GM19023 (cell line): ENCODE results near the gene PTPN20.
"Not testable (repeated sequence)": the region's sequence is repeated elsewhere in the genome, so short reads cannot be mapped to it uniquely, and the experiment has no call there.

Source experiments
- ATAC-seq: cut with Tn5 transposase; IDR thresholded peaks from one replicate; pipeline ENCODE4 v1.9.1; 2021; ENCODE audit warnings: mild to moderate bottlenecking, moderate library complexity; ENCODE audit not compliant: unreplicated experiment

Gene PTPN20, protein sequence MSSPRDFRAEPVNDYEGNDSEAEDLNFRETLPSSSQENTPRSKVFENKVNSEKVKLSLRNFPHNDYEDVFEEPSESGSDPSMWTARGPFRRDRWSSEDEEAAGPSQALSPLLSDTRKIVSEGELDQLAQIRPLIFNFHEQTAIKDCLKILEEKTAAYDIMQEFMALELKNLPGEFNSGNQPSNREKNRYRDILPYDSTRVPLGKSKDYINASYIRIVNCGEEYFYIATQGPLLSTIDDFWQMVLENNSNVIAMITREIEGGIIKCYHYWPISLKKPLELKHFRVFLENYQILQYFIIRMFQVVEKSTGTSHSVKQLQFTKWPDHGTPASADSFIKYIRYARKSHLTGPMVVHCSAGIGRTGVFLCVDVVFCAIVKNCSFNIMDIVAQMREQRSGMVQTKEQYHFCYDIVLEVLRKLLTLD

GRCh38 chr10:46911144-46911876 lies at the start of gene PTPN20:
Gene PTPN20 (plus strand): TSS chr10:46911428. CDS start chr10:46932500, 21,072 bp downstream.
- not testable (repeated sequence) for ATAC-seq

GRCh38 chr10:46869716-46870115 lies 41.5 kb upstream of the PTPN20 start:
- not testable (repeated sequence) for ATAC-seq

DNA sequence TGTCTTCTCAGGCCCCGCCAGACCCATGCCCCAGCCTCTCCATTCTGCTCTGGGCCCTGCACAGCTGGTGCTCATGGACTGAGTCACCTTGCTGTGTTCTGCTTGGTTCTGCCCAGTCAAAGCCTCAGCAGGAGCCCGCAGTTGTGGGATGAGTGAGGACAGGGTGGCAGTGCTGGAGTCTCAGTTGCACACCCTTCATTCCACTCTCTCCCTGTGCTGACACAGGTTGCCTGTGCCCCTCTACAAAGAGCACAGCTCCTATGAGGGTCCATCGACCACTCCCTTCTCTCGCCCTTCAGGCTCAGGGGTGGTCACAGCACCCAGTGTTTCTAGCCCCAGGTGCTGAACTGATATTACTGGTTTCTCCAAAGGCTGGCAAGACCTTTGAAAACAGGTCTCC lies 39.6 kb upstream of the PTPN20 start:
- not testable (repeated sequence) for ATAC-seq

DNA sequence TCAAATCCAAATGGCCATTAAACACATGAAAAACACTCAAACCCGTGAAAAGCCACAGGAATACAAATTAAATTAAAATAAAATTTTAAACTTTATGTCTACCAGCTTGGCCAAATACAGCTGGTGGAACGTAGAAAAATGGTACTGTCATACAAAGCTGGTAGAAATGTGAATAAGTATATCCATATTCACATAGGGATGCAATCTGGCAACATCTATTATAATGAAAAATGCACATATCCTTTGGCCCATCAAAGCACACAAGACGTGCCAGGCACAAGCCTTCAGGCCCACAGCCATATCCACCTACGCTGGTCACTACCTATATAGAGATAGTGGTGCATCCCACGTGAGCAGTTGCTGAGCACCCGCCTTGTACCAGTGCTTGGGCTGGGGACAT lies 35.9 kb upstream of the PTPN20 start:
- ATAC-seq = not testable (repeated sequence)

- not testable (repeated sequence) for ATAC-seq
Observed at GRCh38 chr10:46876773-46877172, 34.5 kb upstream of the PTPN20 start.

GRCh38 chr10:46878761-46879160 lies 32.5 kb upstream of the PTPN20 start:
- ATAC-seq = not testable (repeated sequence)

DNA sequence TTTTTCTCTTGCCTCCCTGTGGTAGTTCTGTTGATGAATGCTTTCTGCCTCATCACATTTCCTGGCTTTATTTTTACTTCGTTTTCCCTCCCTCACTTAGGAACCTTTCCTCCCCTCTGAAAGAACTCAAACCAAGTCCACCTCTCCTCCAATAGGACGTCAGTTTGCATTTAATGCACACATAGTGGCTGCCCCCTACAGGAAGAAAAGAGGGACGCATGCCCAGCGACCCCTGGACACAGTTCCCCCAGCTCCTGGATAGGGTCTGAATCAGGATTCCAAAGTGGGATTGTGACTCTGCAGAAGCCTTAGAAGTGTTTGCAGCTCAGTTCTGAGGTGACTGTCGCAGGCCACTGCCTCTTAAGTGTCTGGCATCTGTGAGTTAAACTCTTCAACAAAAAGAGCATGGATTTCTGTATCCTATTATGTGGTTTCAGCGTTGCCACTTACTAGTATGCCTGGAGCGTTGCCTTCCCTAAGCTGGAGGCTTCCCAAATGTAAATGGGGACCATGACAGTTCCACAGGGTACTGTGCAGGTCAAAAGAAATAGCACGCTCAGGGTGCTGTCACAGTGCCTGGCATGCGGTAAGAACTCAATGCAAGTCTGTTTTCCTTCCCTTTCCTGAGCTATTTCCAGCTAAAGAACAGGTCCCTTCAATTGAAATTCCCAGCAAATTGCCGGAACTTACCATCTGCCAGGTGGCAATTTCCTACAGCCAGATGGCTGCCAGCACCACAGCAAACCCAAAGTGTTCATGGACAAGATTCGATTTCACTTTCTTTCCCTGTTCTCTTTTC lies 20.2 kb upstream of the PTPN20 start:
- not testable (repeated sequence) for ATAC-seq

- not testable (repeated sequence) for ATAC-seq
Observed at GRCh38 chr10:46896762-46897692, 14.2 kb upstream of the PTPN20 start.

GRCh38 chr10:46901247-46901646 lies 10.0 kb upstream of the PTPN20 start:
- ATAC-seq = not testable (repeated sequence)

DNA sequence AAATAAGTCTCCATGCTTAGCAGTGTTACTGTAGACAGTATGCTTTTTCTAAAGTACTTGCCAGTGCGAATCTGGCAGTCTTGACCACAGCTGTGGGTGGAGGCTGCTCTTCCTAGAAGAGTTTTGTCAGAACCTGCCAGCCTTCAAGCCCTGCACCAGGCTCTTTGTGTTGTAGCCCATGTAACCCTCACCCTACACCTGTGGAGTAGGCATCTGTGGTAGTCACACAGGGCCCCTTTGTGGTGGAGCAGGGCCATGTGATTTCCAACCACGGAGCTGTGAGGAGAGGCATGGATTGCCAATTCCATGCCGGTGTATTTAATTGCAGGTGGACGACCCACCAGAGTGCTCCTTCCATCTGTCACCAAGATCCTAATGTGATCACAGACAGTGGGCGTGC lies 7.4 kb upstream of the PTPN20 start:
- ATAC-seq = not testable (repeated sequence)

- not testable (repeated sequence) for ATAC-seq
Observed at GRCh38 chr10:46906359-46906758, 4.9 kb upstream of the PTPN20 start.

GRCh38 chr10:46907185-46908117 lies 3.8 kb upstream of the PTPN20 start:
- not testable (repeated sequence) for ATAC-seq

DNA sequence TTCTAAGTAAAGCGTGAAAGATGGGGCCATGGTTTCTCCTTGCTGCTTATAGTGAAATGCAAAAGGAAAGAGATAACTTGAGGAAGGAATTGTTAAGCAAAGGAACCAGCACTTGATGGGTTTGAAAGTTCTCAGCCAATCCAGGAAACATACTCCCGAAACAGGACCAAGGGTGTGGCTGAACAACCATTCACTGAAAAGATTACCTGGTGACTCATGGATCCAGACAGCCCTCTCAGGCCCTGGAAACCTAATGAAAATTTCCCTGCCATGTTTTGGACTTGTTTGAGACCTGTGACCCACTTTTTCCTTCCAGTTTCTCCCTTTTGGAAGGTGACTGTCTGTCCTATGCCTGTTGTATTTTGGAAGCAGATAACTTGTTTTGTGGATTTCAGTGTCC lies 11.3 kb downstream of the PTPN20 start:
- ATAC-seq = not testable (repeated sequence)

DNA sequence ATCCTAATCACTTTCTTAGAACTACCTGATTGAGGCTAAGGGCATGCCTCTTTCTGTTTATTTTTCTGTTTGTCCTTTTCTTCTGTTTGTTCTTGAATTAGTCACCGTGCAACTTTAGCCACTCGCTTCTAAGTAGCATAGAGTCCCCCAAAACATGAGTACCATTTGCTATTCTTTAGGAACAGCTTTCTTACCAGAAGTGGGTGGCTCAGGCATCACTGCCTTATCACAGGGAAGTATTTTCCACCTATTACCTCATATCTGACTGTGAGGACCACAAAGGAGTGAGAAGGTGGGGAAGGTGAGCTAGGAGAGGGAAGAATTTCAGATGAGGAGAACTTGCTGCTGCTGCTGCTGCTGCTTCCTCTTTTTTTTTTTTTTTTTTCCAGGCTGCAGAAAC lies 13.9 kb downstream of the PTPN20 start:
- ATAC-seq = not testable (repeated sequence)

GRCh38 chr10:46925853-46926252 lies 14.6 kb downstream of the PTPN20 start:
- ATAC-seq = not testable (repeated sequence)

GRCh38 chr10:46928810-46929209 lies 17.6 kb downstream of the PTPN20 start:
- ATAC-seq = not testable (repeated sequence)

DNA sequence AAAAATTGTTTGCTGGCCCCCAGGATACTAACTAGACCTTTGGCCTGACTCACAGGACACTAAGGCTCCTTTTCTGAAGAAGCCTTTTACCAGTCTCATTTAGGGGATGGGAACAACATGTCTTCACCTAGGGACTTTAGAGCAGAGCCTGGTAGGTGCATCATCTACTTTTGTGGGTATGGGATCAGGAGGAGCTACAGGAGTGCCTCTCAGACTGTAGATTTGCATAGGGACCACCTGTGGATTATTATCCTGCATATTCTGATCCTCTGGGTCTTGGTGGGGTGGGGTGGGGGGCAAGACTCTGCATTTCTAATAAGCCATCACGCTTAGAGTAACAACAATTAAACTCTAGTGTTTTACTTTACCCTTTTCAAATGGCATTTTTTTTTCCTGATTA lies 21.2 kb downstream of the PTPN20 start:
- not testable (repeated sequence) for ATAC-seq

DNA sequence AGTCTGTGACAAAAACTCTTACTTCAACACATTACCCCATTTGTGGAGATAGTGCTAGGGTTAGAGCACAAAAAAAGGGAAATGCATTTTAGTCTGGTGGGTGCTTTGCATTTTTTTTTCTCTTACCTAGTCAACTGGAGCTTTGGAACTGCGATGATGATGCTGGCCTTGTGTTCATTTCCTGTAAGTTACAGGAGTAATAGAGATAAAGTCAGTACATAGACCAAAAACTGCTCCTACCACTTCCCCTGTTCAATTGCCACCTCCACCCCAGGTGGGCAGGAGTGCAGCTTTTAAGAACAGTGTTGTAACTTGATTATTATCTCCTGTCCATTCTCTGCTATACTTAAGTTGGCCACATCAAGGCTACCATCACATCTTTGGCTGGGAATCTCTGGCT lies 29.9 kb downstream of the PTPN20 start:
- not testable (repeated sequence) for ATAC-seq
